GM23248 (cell line): Measurements from ENCODE around the gene CLIP4. TPM values are rescaled to one million over a fixed set of nuclear protein-coding genes. Genes with fewer than 3 reads are reported as not detected.

Source experiments
- DNase-seq: peaks from one replicate; pipeline ENCODE4 v3.0.0-alpha.2; 2015
- H2AFZ ChIP-seq: fragments of 200-600 bp; sonication (generic); 2 replicates; pipeline ENCODE4 v1.6.1; 2016; ENCODE audit warnings: antibody characterized with exemption
- H3F3A ChIP-seq: fragments of 200-600 bp; sonication (generic); 2 replicates; pipeline ENCODE4 v1.6.1; 2016; ENCODE audit warnings: mild to moderate bottlenecking, antibody characterized with exemption, mixed run types; ENCODE audit not compliant: insufficient read depth
- H3K27ac ChIP-seq: fragments of 200-600 bp; sonication (generic); 2 replicates; pipeline ENCODE4 v1.5.1; 2016; ENCODE audit warnings: mild to moderate bottlenecking
- H3K27me3 ChIP-seq: fragments of 200-600 bp; sonication (generic); replicated peaks from 2 replicates; pipeline ENCODE4 v1.6.1; 2016; ENCODE audit warnings: mild to moderate bottlenecking; ENCODE audit not compliant: insufficient read depth
- H3K36me3 ChIP-seq: fragments of 200-600 bp; sonication (generic); 2 replicates; pipeline ENCODE4 v1.6.1; 2016; ENCODE audit warnings: low read depth, mild to moderate bottlenecking
- H3K4me1 ChIP-seq: fragments of 200-600 bp; sonication (generic); 2 replicates; pipeline ENCODE4 v1.6.1; 2016; ENCODE audit warnings: mild to moderate bottlenecking; ENCODE audit not compliant: insufficient read depth
- H3K4me2 ChIP-seq: fragments of 200-600 bp; sonication (generic); one replicate; pipeline ENCODE4 v1.6.1; 2016; ENCODE audit warnings: mild to moderate bottlenecking; ENCODE audit not compliant: unreplicated experiment
- H3K4me3 ChIP-seq: fragments of 200-600 bp; sonication (generic); 2 replicates; pipeline ENCODE4 v1.5.1; 2016; ENCODE audit warnings: mild to moderate bottlenecking
- H3K79me2 ChIP-seq: fragments of 200-600 bp; sonication (generic); 2 replicates; pipeline ENCODE4 v1.6.1; 2016; ENCODE audit warnings: mild to moderate bottlenecking; ENCODE audit not compliant: insufficient read depth
- H3K9ac ChIP-seq: fragments of 200-600 bp; sonication (generic); 2 replicates; pipeline ENCODE4 v1.6.1; 2016; ENCODE audit warnings: mild to moderate bottlenecking
- H3K9me2 ChIP-seq: fragments of 200-600 bp; sonication (generic); 2 replicates; pipeline ENCODE4 v1.6.1; 2016; ENCODE audit warnings: mixed run types, mild to moderate bottlenecking, moderate library complexity; ENCODE audit not compliant: insufficient read depth
- H3K9me3 ChIP-seq: fragments of 200-600 bp; sonication (generic); one replicate; pipeline ENCODE4 v1.6.1; 2017; ENCODE audit warnings: low read depth
- H4K20me1 ChIP-seq: fragments of 200-600 bp; sonication (generic); 2 replicates; pipeline ENCODE4 v1.6.0; 2016; ENCODE audit not compliant: insufficient read depth
- EZH2 ChIP-seq: fragments of 200-600 bp; sonication (generic); IDR thresholded peaks from 2 replicates; pipeline ENCODE4 v1.6.1; 2018; ENCODE audit warnings: antibody characterized with exemption, mild to moderate bottlenecking; ENCODE audit not compliant: insufficient read depth, poor library complexity, severe bottlenecking
- EZH2phosphoT487 ChIP-seq: fragments of 200-600 bp; sonication (generic); IDR thresholded peaks from 2 replicates; pipeline ENCODE4 v1.6.1; 2018; ENCODE audit warnings: antibody characterized with exemption, moderate library complexity, mild to moderate bottlenecking, low read depth; ENCODE audit not compliant: insufficient read depth
- WGBS, 2 experiments: methylation state at CpG; one replicate each; pipeline ENCODE4 v1.1.6; 2015 to 2017; ENCODE audit warnings: low lambda C conversion rate in 2 of 2, low coverage in 1 of 2; ENCODE audit errors: missing lambda C conversion rate in 2 of 2; 5-methylcytosine and 5-hydroxymethylcytosine counted together
- in situ Hi-C: fragments of 300-500 bp; cut with MboI; formaldehyde crosslinking; loops from 2 replicates; pipeline ENCODE4 v1.15.0; 2020
- polyA plus RNA-seq: library from polyadenylated mRNA; unstranded; fragments of >200 nt; fragmentation: Nextera tagmentation; extraction: Ambion mirVana; gene quantifications from 2 replicates; pipeline ENCODE4 v1.2.1, GENCODE V29; 2016
- total RNA-seq: library from RNA; depleted of rRNA; stranded (reverse); fragments of >200 nt; shearing (Covaris generic); gene quantifications from 2 replicates; pipeline ENCODE4 v1.2.3, GENCODE V29; 2014

CLIP4 gene
- total and polyA plus RNA-seq, 2 experiments from 2014 or later: 35.3 to 55.2 TPM

DNA sequence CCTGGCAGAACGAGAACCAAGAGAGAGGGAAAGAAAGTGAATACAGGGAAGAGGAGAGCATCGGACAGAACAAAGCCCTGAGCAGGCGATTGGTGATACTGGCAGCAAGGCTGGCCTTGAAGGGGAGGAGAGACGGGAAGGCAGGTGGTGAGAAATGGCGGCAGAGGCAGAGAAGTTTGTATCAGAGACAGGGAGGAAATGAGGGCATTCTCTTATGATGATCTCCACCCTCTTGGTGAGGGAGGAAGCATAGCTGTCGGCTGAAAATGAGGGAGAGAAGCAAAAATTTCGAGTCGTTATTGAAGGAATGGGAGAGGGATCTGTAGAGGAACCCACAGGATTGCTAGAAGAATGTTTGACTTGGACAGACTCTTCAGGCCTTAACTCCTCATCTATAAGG, 80.6 kb downstream of the CLIP4 start:
- in situ Hi-C loops: no loop called here
- no peaks in the 10 kb centered on the region for H3K79me2 ChIP-seq
- no peak overlapping the region for H3K27ac ChIP-seq
- H3K9me2 ChIP-seq: no peaks in the 10 kb centered on the region
- H3K4me2 ChIP-seq: no peak overlapping the region
- H3K36me3 ChIP-seq: no peaks in the 10 kb centered on the region
- H2AFZ ChIP-seq: no peak overlapping the region
- H4K20me1 ChIP-seq: no peaks in the 10 kb centered on the region
- no peak for DNase-seq
- H3F3A ChIP-seq: peaks cover 20% of the 10 kb centered on the region; the same call in 1 of the 2 replicates
- H3K4me1 ChIP-seq: peaks cover 23% of the 10 kb centered on the region
- no peaks in the 10 kb centered on the region for H3K27me3 ChIP-seq
- 68 to 73% methylated on average over 8 of the region's 8 CpGs for WGBS, 2 experiments
- H3K4me3 ChIP-seq: no peak overlapping the region
- TF ChIP-seq EZH2phosphoT487 (no peak), EZH2 (no peak)
- H3K9me3 ChIP-seq: no peaks in the 10 kb centered on the region
- H3K9ac ChIP-seq: no peak overlapping the region

DNA sequence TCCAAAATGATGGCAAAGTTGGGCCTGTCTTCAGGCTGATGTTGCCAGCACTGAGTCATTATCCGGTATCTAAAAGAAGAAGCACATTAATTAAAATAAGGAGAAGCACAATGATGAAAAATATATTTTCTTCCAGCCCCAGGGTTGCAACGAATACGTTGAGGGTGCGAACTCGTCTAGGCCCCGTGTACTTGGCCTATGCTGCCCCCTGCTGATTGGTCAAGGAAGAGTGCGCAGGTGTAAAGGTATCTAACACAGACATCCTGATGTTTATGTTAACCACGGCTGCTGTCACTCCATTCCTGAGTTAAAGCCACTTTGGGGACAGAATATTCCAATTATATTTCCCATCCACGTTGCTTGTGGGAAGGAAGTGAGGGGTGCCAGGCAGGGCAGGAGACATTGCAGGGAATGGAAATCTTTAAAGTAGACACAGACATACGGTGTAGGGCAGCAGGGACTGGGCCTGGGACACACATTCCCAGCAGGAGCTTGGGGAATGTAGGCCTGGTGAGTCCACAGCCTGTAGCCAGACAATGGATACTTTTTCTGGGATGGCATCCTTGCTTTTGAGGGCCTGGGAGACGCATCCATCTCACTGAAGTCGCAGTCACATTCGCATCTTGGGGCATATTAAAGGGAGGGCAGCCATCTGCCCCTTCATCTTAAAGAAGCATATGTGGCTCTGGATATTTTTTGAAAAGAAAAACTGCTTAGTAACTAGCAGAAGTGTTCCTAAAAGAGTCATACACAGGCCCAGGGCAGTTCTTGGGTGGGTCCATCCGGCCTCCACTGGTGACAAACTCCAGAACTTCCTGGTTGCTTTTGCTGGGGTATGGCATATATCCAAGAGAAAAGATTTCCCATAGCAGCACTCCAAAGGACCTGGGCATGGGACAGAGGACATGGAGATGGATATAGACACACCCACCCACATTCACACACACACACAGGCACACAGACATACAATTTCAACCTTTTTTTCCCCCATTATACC, 81.9 kb downstream of the CLIP4 start:
- no peak for TF ChIP-seq EZH2phosphoT487
- TF ChIP-seq EZH2: no peak
- H3K27me3 ChIP-seq: no peaks in the 10 kb centered on the region
- H4K20me1 ChIP-seq: no peaks in the 10 kb centered on the region
- WGBS, 2 experiments: 33 to 36% methylated on average over 14 of the region's 14 CpGs
- peak overlapping the region; percentile 24; the same call in 1 of the 2 replicates for H3K9ac ChIP-seq
- H3K4me3 ChIP-seq: no peak overlapping the region
- H3K4me1 ChIP-seq: peaks cover 14% of the 10 kb centered on the region
- peaks cover 16% of the 10 kb centered on the region; the same call in 1 of the 2 replicates for H3F3A ChIP-seq
- H3K9me3 ChIP-seq: no peaks in the 10 kb centered on the region
- DNase-seq: peak; percentile 66
- no peak overlapping the region for H3K4me2 ChIP-seq
- in situ Hi-C loops: no loop called here
- no peak overlapping the region for H2AFZ ChIP-seq
- H3K9me2 ChIP-seq: no peaks in the 10 kb centered on the region
- no peaks in the 10 kb centered on the region for H3K79me2 ChIP-seq
- H3K27ac ChIP-seq: no peak overlapping the region
- H3K36me3 ChIP-seq: no peaks in the 10 kb centered on the region

DNA sequence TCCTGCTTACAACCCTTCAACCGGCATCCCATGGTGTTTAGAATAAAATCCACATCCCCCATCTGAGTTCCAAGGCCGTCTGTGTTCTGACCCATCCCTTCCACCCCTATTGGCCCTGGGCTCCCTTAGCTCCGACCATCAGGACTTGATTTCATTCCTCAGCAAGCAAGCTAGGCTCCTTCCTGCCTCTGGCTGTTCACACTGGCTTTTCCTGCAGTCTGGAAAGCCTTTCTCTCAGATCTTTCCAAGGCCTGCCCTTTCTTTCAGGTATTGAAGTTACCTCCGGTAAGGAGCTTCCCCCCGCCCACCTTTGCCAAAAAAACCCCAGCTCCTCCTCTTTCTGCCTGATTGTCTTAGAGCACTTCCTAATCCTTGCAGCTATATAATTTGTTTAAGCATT, 86.8 kb downstream of the CLIP4 start:
- H3K9me3 ChIP-seq: no peaks in the 10 kb centered on the region
- in situ Hi-C loops: loop anchor here (5.0 kb wide), 1 partner anchor 245 kb away; no protein-coding TSS in a partner anchor
- H3K4me2 ChIP-seq: no peak overlapping the region

GRCh38 chr2:29202819-29203495, 87.7 kb downstream of the CLIP4 start:
- no peaks in the 10 kb centered on the region for H3F3A ChIP-seq
- no peak overlapping the region for H2AFZ ChIP-seq
- H3K27me3 ChIP-seq: no peaks in the 10 kb centered on the region
- DNase-seq: no peak
- no peak overlapping the region for H3K4me3 ChIP-seq
- H3K9me2 ChIP-seq: no peaks in the 10 kb centered on the region
- no peaks in the 10 kb centered on the region for H3K36me3 ChIP-seq
- no peak overlapping the region for H3K4me2 ChIP-seq
- in situ Hi-C loops: loop anchor here (5.0 kb wide), 1 partner anchor 246 kb away; no protein-coding TSS in a partner anchor
- H3K79me2 ChIP-seq: no peaks in the 10 kb centered on the region
- 92% methylated on average over 5 of the region's 5 CpGs for WGBS, 2 experiments
- no peaks in the 10 kb centered on the region for H3K4me1 ChIP-seq
- no peak overlapping the region for H3K9ac ChIP-seq
- no peaks in the 10 kb centered on the region for H4K20me1 ChIP-seq
- H3K27ac ChIP-seq: no peak overlapping the region
- TF ChIP-seq EZH2 (no peak), EZH2phosphoT487 (no peak)
- no peaks in the 10 kb centered on the region for H3K9me3 ChIP-seq

More for the DNA sequence above, 86.8 kb downstream of the CLIP4 start:
- Histone ChIP-seq H3K27ac (no peak overlapping the region), H2AFZ (no peak overlapping the region), H3K27me3 (no peaks in the 10 kb centered on the region), H3K4me1 (no peaks in the 10 kb centered on the region), H3F3A (no peaks in the 10 kb centered on the region), H3K9me2 (no peaks in the 10 kb centered on the region), H4K20me1 (no peaks in the 10 kb centered on the region), H3K4me3 (no peak overlapping the region), H3K36me3 (no peaks in the 10 kb centered on the region), H3K79me2 (no peaks in the 10 kb centered on the region), H3K9ac (no peak overlapping the region)
- 50 to 59% methylated on average over 5 of the region's 5 CpGs for WGBS, 2 experiments
- TF ChIP-seq EZH2phosphoT487 (no peak), EZH2 (no peak)
- no peak for DNase-seq
